ENCODE data around the gene ARNT2. TPM values are rescaled to one million over a fixed set of nuclear protein-coding genes. Genes with fewer than 3 reads are reported as not detected.
"Not testable (repeated sequence)": the region's sequence is repeated elsewhere in the genome, so short reads cannot be mapped to it uniquely, and the experiment has no call there.

Gene ARNT2
- polyA plus RNA-seq, 3 donors from 2014 or later: not detected

DNA sequence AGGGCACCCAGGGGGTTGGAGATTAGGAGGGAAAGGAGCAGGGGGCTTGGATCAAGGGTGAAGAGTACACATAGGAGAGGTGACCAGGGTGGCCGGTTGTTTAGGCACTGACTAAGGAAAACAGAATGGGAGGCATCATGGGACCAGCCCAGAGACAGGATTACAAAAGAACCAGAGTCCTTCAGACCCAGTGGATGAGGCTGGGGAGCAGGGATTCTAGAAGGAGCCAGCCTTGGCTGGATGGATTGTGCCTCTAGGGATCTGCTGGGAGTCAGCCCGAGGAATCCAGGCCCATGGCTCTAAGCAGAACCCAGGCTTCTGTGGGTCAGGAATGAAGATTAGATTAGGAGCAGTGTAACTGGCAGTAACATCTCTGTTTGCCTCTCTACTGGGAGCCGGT is 98.6 kb downstream of the ARNT2 start:
- no peaks in the 10 kb centered on the region for H3K4me1 Mint-ChIP-seq
- H3K27ac Mint-ChIP-seq: no peak overlapping the region
- no peaks in the 10 kb centered on the region for H3K36me3 Mint-ChIP-seq
- no peak for DNase-seq
- H3K27me3 Mint-ChIP-seq (ENCODE audit: low read depth in 3 of 3): peaks cover 0 to 11% (median 5%) of the 10 kb centered on the region in 3 donors
- no peak overlapping the region for H3K4me3 Mint-ChIP-seq
- H3K9me3 Mint-ChIP-seq: no peaks in the 10 kb centered on the region

DNA sequence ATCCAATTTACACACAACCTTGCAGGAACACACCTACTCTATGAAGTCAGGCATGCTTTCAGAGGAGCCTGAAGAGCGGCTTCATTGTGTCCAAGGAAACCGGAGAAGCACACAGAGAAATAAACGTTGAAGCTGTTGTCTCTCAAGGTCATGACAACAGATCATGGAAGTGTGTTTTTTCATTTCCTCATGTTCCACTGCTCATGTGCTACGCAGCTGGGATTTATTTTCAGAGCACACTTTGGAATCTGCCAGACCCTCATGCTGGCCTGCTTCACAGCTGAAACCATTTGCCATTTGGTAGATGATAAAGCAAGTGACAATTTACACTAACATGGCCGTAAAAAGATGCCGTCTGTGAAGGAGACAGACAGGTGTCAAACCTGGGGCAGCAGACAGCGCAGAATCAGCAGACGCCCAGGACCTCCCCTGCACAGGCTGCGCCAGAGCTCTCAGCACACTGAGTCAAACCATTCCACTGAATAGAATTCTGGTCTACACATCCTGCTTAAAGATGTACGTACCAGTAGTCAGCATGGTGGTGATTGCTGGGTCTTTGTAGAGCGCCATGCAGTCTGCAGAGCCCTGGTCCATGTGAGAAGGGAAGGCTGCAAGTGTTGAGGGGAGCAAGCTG is 99.3 kb downstream of the ARNT2 start:
- H3K27ac Mint-ChIP-seq: no peak overlapping the region
- no peaks in the 10 kb centered on the region for H3K9me3 Mint-ChIP-seq
- no peaks in the 10 kb centered on the region for H3K4me1 Mint-ChIP-seq
- DNase-seq: no peak
- peaks cover 0 to 11% (median 4%) of the 10 kb centered on the region in 3 donors for H3K27me3 Mint-ChIP-seq (ENCODE audit: low read depth in 3 of 3)
- H3K4me3 Mint-ChIP-seq: no peak overlapping the region
- H3K36me3 Mint-ChIP-seq: no peaks in the 10 kb centered on the region

DNA sequence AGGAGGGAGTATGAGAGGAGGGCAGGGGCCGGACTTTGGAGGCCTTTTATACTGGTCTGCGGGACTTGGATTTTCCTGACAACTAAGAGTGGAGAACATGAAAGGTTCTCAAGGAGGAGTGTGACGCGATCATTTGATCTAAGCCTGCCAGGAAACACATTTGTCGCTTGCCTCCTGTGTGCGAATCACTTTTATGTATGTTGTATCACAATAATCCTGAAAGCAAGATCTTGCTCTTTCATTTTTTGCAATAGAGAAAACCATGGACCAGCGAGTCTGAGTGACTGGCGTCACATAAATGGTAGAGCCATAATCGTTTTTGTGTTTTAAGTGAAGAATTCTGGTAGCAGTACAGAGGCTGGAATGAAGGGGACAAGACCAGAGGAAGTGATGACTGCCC is 100.7 kb downstream of the ARNT2 start:
- H3K36me3 Mint-ChIP-seq: no peaks in the 10 kb centered on the region
- no peak overlapping the region for H3K4me3 Mint-ChIP-seq
- H3K27me3 Mint-ChIP-seq (ENCODE audit: low read depth in 3 of 3): peaks cover 0 to 11% (median 6%) of the 10 kb centered on the region in 3 donors
- no peak overlapping the region for H3K27ac Mint-ChIP-seq
- no peaks in the 10 kb centered on the region for H3K4me1 Mint-ChIP-seq
- H3K9me3 Mint-ChIP-seq: peaks cover 0 to 1% (median 0%) of the 10 kb centered on the region in 6 donors
- no peak for DNase-seq

DNA sequence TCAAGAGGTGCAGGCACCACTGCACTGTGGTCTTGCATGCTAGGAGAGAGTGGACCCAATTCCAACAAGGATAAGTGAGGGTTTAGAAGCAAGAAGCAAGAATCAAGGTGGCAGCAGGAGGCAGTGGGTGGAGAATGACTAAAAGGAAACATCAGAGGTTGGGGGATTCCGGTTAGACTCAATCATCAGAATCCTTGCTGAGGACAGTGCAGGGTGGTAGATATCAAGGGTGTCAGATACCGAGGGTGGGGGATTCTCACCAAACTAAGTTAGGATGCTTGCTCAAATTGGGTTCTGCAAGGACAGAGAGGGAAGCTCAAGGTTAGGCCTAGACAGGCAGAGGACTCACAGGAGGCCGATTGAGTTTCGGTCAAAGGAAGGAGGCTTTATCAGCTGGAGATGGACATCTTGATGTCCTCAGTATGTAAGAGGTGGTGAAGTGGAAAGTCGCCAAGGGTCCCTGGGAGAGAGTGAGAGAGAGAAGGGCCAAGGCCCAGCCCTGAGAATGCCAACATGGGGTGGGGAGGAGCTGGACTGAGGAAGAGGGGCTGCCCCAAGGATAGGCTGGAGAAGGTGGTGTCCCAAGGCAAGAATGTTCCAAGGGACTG is 102.2 kb downstream of the ARNT2 start:
- Mint-ChIP-seq H3K27me3 (ENCODE audit: low read depth in 3 of 3) (peaks cover 0 to 11% (median 8%) of the 10 kb centered on the region in 3 donors), H3K9me3 (peaks cover 0 to 1% (median 0%) of the 10 kb centered on the region in 6 donors), H3K36me3 (no peaks in the 10 kb centered on the region), H3K27ac (no peak overlapping the region), H3K4me3 (no peak overlapping the region), H3K4me1 (no peaks in the 10 kb centered on the region)
- no peak for DNase-seq

DNA sequence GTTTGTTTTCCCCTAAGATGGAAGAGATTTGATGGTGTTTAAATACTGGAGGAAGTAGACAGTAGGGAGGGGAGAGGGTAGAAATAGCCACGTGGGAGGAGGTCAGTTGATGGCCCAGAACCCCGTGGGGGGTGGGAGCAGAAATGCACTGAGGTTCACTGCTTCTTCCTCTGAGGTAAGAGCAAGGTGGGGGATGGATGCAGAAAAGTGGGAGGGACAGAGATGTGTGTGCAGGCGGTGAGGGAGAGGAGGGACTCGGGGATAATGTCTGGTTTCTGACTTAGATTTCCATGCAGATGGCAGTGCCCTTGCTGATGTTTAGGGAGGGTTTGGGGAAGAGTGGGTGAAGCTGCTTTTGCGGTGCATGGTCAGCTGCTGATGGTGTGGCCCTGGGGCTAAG is 102.9 kb downstream of the ARNT2 start:
- Mint-ChIP-seq H3K4me3 (no peak overlapping the region), H3K9me3 (peaks cover 0 to 1% (median 0%) of the 10 kb centered on the region in 6 donors), H3K4me1 (no peaks in the 10 kb centered on the region), H3K27ac (no peak overlapping the region), H3K27me3 (ENCODE audit: low read depth in 3 of 3) (peaks cover 0 to 8% (median 8%) of the 10 kb centered on the region in 3 donors), H3K36me3 (no peaks in the 10 kb centered on the region)
- DNase-seq: no peak

DNA sequence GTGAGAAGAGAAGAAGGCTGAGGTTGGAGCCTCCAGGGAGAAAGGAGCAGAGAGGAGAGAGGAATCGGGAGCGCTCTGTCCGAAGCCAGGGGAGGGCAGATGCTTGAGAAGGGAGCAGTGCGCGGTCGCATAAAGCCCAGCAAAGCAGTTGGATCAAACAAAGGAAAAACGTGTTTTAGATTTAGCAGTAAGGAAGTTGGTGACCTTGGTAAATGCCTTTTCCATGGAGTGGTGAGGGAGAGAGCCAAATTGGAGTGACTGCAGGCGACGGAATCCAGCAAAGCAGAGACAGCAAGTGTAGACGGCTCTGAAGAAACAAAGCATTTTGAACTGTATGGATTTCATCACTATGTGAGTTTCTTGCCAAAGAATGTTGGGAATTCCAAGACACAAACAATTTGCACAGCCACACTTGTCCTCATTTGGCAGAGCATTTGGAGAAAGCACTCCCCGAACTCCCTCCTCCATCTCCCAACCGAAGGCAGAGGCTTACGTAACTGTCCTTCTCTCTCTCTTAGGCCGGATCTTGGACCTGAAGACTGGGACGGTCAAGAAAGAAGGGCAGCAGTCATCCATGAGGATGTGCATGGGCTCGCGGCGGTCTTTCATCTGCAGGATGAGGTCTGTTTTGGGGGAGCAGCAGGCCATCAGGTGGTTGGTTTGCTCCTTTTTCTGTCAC is 103.6 kb downstream of the ARNT2 start:
- no peak overlapping the region for H3K27ac Mint-ChIP-seq
- peaks cover 0 to 1% (median 0%) of the 10 kb centered on the region in 6 donors for H3K9me3 Mint-ChIP-seq
- no peaks in the 10 kb centered on the region for H3K4me1 Mint-ChIP-seq
- no peaks in the 10 kb centered on the region for H3K36me3 Mint-ChIP-seq
- no peak overlapping the region for H3K4me3 Mint-ChIP-seq
- DNase-seq: no peak
- H3K27me3 Mint-ChIP-seq (ENCODE audit: low read depth in 3 of 3): peaks cover 0 to 6% (median 3%) of the 10 kb centered on the region in 3 donors

DNA sequence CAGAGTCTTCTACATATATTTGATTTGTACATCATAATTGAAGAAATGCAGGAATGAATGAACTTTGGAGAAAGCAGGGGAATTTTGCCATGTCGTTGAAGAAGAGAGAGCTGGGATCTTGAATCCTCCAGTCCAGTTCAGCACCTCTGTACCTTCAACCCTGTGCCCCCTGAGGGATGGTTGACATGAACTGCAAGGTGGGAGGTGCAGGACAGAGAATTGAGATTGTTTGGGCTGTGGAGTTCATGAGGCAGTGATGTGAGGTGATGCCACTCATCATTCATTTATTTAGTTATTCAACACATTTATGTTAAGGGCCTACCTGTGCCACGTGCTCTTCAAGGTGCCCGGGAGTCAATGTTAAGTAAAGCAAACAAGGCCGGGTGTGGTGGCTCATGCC is 104.6 kb downstream of the ARNT2 start:
- H3K4me1 Mint-ChIP-seq: no peaks in the 10 kb centered on the region
- DNase-seq: no peak
- no peak overlapping the region for H3K4me3 Mint-ChIP-seq
- peaks cover 0 to 4% (median 2%) of the 10 kb centered on the region in 3 donors for H3K27me3 Mint-ChIP-seq (ENCODE audit: low read depth in 3 of 3)
- no peak overlapping the region for H3K27ac Mint-ChIP-seq
- H3K36me3 Mint-ChIP-seq: no peaks in the 10 kb centered on the region
- peaks cover 0 to 1% (median 0%) of the 10 kb centered on the region in 6 donors for H3K9me3 Mint-ChIP-seq

DNA sequence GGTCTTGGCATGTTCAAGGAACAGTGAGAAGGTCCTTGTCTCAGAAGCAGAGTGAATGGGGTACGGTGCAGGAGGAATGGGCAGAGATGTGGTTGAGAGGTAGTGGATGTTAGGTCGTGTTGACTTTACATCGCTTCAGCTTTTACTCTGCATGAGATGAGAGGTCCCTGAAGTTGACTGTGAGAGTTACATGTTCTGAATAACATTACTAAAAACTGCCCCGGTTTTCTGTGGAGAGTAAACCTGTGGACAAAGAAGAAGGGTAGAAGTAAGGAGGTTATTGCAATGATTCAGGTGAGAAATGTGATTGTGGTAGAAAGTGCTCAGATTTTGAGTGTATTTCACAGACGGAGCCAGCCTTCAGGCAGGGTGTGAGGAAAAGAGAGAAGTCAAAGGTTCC is 105.6 kb downstream of the ARNT2 start:
- Mint-ChIP-seq H3K4me3 (no peak overlapping the region), H3K4me1 (no peaks in the 10 kb centered on the region), H3K27me3 (ENCODE audit: low read depth in 3 of 3) (peaks cover 0 to 4% (median 3%) of the 10 kb centered on the region in 3 donors), H3K9me3 (peaks cover 0 to 1% (median 0%) of the 10 kb centered on the region in 6 donors), H3K27ac (no peak overlapping the region), H3K36me3 (no peaks in the 10 kb centered on the region)
- DNase-seq: no peak

DNA sequence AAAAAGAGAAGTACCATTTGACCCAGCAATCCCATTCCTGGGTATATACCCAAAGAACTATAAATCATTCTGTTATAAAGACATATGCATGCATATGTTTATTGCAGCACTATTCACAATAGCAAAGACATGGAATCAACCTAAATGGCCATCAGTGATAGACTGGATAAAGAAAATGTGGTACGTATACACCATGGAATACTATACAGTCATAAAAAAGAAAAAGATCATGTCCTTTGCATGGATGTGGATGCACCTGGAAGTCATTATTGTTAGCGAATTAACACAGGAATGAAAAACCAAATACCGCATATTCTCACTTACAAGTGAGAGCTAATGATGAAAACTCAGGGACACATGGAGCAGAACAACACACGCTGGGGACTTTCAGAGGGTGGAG is 106.8 kb downstream of the ARNT2 start:
- not testable (repeated sequence) for H3K9me3 Mint-ChIP-seq; H3K27ac Mint-ChIP-seq; H3K4me3 Mint-ChIP-seq; H3K27me3 Mint-ChIP-seq (ENCODE audit: low read depth in 3 of 3); H3K4me1 Mint-ChIP-seq; H3K36me3 Mint-ChIP-seq; DNase-seq

DNA sequence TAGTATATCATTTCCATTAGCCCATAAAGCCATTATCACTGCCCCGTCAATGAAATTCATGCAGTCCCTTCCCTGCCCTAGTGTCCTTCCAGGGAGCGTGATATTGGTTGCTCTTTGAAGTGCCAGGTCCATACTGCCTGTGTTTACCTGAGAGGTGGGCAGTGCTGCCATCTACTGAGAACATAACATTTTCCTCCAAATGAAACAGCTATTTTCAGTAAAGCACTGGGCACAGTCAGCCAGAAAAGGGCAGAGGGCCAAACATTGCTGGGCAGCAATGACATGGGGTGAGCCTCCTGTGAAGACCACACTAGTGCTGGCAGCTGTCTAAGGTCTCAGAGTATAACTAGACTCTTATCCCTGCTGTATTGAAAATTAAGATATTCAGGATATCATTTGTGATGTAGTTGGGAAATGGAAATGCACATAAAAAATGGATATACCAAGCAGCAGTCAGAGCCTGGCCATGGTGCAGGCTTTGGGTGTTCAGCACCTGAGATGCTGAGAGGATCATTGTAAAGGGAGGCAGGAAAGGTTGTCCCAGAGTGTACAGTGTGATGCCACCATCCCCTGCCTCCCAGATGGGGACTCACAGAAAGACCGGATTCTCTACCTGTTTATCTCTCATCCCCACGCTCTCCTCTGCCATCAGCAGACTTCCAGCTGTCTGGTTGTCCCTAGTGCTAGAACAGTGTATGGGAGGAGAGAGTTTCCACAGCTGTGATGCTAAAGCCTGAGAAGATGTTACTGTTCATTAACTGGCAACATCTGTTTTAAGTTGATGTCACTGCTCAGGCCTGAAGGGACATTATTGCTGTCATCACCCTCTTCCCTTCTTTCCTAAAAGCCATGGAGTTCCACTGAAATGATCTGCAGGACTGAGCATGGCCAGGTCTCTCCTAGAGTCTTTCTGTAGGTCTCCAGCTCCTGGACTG is 108.8 kb downstream of the ARNT2 start:
- Mint-ChIP-seq H3K36me3 (peaks cover 0 to 3% (median 0%) of the 10 kb centered on the region in 3 donors), H3K9me3 (peaks cover 0 to 5% (median 0%) of the 10 kb centered on the region in 6 donors), H3K4me3 (no peak overlapping the region), H3K4me1 (no peaks in the 10 kb centered on the region), H3K27me3 (ENCODE audit: low read depth in 3 of 3) (peaks cover 0 to 6% (median 4%) of the 10 kb centered on the region in 3 donors), H3K27ac (no peak overlapping the region)
- DNase-seq: no peak

DNA sequence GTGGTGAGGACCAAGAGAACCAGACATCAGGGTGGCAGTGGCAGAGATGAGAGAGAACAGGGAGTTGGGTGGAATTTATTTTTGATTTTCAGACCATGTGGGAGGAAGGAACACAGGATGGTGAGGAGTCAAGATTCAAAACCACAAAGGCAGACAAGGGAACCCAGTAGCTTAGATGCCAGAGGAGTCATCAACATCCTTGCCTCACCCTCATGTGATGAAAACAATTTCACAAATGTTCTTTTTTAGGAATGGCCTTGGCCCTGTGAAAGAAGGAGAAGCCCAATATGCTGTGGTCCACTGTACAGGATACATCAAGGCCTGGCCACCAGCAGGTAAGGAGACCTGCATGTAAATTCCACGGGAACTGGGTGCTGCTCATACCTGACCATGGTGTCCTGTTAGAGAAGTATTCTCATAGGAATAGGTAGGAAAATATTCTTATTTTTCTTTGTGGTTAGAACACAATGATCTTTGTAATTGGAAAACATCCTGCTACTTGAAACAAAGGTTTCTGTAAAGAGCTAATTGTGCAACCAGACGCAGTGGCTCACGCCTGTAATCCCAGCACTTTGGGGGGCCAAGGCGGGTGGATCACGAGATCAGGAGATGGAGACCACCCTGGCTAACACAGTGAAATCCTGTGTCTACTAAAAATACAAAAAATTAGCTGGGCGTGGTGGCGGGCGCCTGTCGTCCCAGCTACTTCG is 110.0 kb downstream of the ARNT2 start:
- Mint-ChIP-seq H3K27ac (no peak overlapping the region), H3K4me3 (no peak overlapping the region), H3K4me1 (no peaks in the 10 kb centered on the region), H3K9me3 (peaks cover 0 to 5% (median 0%) of the 10 kb centered on the region in 6 donors), H3K27me3 (ENCODE audit: low read depth in 3 of 3) (peaks cover 0 to 8% (median 4%) of the 10 kb centered on the region in 3 donors), H3K36me3 (peaks cover 0 to 3% (median 0%) of the 10 kb centered on the region in 3 donors)
- DNase-seq: no peak

DNA sequence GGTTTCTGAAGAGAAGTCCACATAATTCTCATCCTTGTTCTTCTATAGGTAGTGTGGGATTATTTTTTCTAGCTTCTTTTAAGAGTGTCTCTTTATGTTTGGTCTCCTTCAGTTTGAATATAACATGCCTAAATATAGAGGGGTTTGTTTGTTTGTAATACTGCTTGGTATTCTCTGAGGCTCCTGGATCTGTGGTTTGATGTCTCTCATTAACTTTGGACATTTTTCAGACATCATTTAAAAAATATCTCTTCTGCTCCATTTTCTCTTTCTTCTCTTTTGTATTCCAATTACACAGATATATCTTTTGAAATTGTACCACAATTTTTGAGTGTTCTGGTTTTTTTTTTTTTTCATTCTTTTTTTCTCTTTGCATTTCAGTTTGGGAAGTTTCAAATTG is 113.1 kb downstream of the ARNT2 start:
- no peak for DNase-seq
- H3K9me3 Mint-ChIP-seq: peaks cover 0 to 4% (median 0%) of the 10 kb centered on the region in 6 donors
- no peaks in the 10 kb centered on the region for H3K4me1 Mint-ChIP-seq
- H3K27me3 Mint-ChIP-seq (ENCODE audit: low read depth in 3 of 3): peaks cover 0 to 8% (median 0%) of the 10 kb centered on the region in 3 donors
- H3K27ac Mint-ChIP-seq: no peak overlapping the region
- H3K4me3 Mint-ChIP-seq: no peak overlapping the region
- peaks cover 0 to 3% (median 0%) of the 10 kb centered on the region in 3 donors for H3K36me3 Mint-ChIP-seq

DNA sequence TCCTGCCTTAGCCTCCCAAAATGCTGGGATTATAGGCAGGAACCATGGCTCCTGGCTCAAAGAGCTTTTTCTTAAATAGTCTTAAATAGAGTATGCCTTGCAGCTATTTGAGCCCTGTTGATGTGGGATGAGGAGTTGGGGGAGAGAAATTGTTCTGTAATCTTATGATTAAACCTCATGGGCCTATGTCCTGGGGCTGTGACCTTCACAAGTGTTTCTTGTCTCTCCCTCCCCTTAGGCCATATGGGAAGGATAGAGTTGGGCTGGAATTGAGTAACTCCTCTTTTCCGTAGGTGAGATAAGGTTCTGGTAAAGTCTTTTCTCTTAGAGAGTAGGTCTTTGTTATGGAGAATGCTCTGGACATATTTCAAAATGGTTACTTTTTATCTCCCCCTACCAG is 114.3 kb downstream of the ARNT2 start:
- peaks cover 0 to 4% (median 0%) of the 10 kb centered on the region in 6 donors for H3K9me3 Mint-ChIP-seq
- H3K27ac Mint-ChIP-seq: no peak overlapping the region
- no peak for DNase-seq
- no peaks in the 10 kb centered on the region for H3K4me1 Mint-ChIP-seq
- no peak overlapping the region for H3K4me3 Mint-ChIP-seq
- H3K27me3 Mint-ChIP-seq (ENCODE audit: low read depth in 3 of 3): peaks cover 0 to 8% (median 0%) of the 10 kb centered on the region in 3 donors
- H3K36me3 Mint-ChIP-seq: peaks cover 0 to 3% (median 0%) of the 10 kb centered on the region in 3 donors

Data from immature natural killer cell (primary cell).